H1 (cell line): ENCODE data around the gene PPP2R2B. TPM values are rescaled to one million over a fixed set of nuclear protein-coding genes. Genes with fewer than 3 reads are reported as not detected.

Experiments
- CTCF ChIA-PET: fragments of 300-600 bp; sonication (Branson Sonifier 250); formaldehyde crosslinking; loops from one replicate; lab custom pipeline; 2021; ENCODE audit not compliant: partially characterized antibody; lab: Charles Lee
- POLR2A ChIA-PET: fragments of 300-600 bp; sonication (Branson Sonifier 250); formaldehyde crosslinking; loops from one replicate; lab custom pipeline; 2021; ENCODE audit warnings: inconsistent platforms; ENCODE audit not compliant: partially characterized antibody; lab: Charles Lee
- DNase-seq, 2 experiments: peaks; one replicate each; pipeline versions ENCODE4 v3.0.0 to v3.0.0-alpha.2; 2010 to 2022; ENCODE audit warnings: low spot score in 2 of 2, low read depth in 1 of 2, mixed read lengths in 1 of 2
- FAIRE-seq: peaks from 2 replicates; lab custom pipeline; 2011; peaks lifted over from hg19 to GRCh38; lab: Jason Lieb, UNC
- H2AFZ ChIP-seq: 2 replicates; pipeline ENCODE4 v1.8.1; 2012; ENCODE audit warnings: low read length, inconsistent platforms
- H2AK5ac ChIP-seq: 2 replicates; pipeline ENCODE4 v1.6.1; 2013; ENCODE audit warnings: low read depth, low read length
- H2BK120ac ChIP-seq: replicated peaks from 2 replicates; pipeline ENCODE3; 2013; ENCODE audit warnings: low read depth, low read length, inconsistent platforms
- H2BK12ac ChIP-seq: 2 replicates; pipeline ENCODE4 v1.6.1; 2013; ENCODE audit warnings: low read depth, low read length
- H2BK15ac ChIP-seq: 2 replicates; pipeline ENCODE4 v1.6.1; 2013; ENCODE audit warnings: low read length
- H2BK20ac ChIP-seq: 2 replicates; pipeline ENCODE4 v1.6.1; 2013; ENCODE audit warnings: low read length
- H2BK5ac ChIP-seq: 2 replicates; pipeline ENCODE4 v1.6.1; 2013; ENCODE audit warnings: low read depth, low read length
- H3K14ac ChIP-seq: 2 replicates; pipeline ENCODE4 v1.6.1; 2013; ENCODE audit warnings: inconsistent platforms; ENCODE audit not compliant: insufficient read length
- H3K18ac ChIP-seq: 2 replicates; pipeline ENCODE4 v1.6.1; 2013; ENCODE audit warnings: low read length; ENCODE audit errors: extremely low read depth
- H3K23ac ChIP-seq: 2 replicates; pipeline ENCODE4 v1.6.1; 2013; ENCODE audit warnings: inconsistent platforms; ENCODE audit not compliant: insufficient read length
- H3K23me2 ChIP-seq: 2 replicates; pipeline ENCODE4 v1.6.1; 2013; ENCODE audit warnings: low read depth, low read length
- H3K27ac ChIP-seq: 2 replicates; pipeline ENCODE4 v1.6.1; 2011; ENCODE audit warnings: low read depth, low read length, inconsistent platforms
- H3K27me3 ChIP-seq, 4 experiments: replicated peaks in 1 of 4; 1 replicate in 1 of 4; 2 replicates in 3 of 4; pipeline versions ENCODE4 v1.6.1 to v1.8.1; 2011 to 2013; ENCODE audit warnings: low read length in 3 of 4, mild to moderate bottlenecking in 3 of 4, inconsistent platforms in 2 of 4, mixed read lengths in 2 of 4, moderate library complexity in 1 of 4; ENCODE audit not compliant: control insufficient read depth in 3 of 4, insufficient read depth in 3 of 4; ENCODE audit errors: extremely low read depth in 1 of 4
- H3K36me3 ChIP-seq, 4 experiments: 2 replicates each; pipeline versions ENCODE4 v1.6.1 to v1.8.1; 2011 to 2013; ENCODE audit warnings: mild to moderate bottlenecking in 4 of 4, low read length in 3 of 4, moderate library complexity in 2 of 4, control low read depth in 1 of 4, inconsistent platforms in 1 of 4; ENCODE audit not compliant: insufficient read depth in 4 of 4, control insufficient read depth in 2 of 4
- H3K4ac ChIP-seq: replicated peaks from 2 replicates; pipeline ENCODE3; 2013; ENCODE audit warnings: low read length, low read depth, mixed read lengths, inconsistent platforms; ENCODE audit not compliant: insufficient read length
- H3K4me1 ChIP-seq, 4 experiments: replicated peaks in 1 of 4; 1 replicate in 1 of 4; 2 replicates in 3 of 4; pipeline versions ENCODE4 v1.6.1 to v1.8.1; 2011 to 2013; ENCODE audit warnings: low read length in 3 of 4, inconsistent platforms in 2 of 4, mixed read lengths in 1 of 4; ENCODE audit not compliant: insufficient read depth in 4 of 4, control insufficient read depth in 3 of 4
- H3K4me2 ChIP-seq, 2 experiments: 2 replicates each; pipeline versions ENCODE4 v1.6.1 to v1.8.1; 2011 to 2013; ENCODE audit warnings: low read depth in 2 of 2, low read length in 2 of 2, control low read depth in 1 of 2, inconsistent platforms in 1 of 2, mild to moderate bottlenecking in 1 of 2; ENCODE audit not compliant: insufficient read depth in 1 of 2
- H3K4me3 ChIP-seq, 4 experiments: fragments of 200-600, 300-600 bp in 1 of 4; sonication (generic), shearing (Covaris generic), sonication (Bioruptor Twin) in 1 of 4; 2 replicates each; pipeline versions ENCODE4 v1.5.1 to v1.8.1; 2011 to 2016; ENCODE audit warnings: low read length in 4 of 4, low read depth in 3 of 4, control low read depth in 2 of 4, inconsistent platforms in 2 of 4, mild to moderate bottlenecking in 2 of 4, mixed read lengths in 1 of 4, moderate library complexity in 1 of 4; ENCODE audit not compliant: insufficient read depth in 2 of 4; ENCODE audit errors: extremely low read depth in 1 of 4
- H3K56ac ChIP-seq: replicated peaks from 2 replicates; pipeline ENCODE3; 2013; ENCODE audit warnings: low read depth, mild to moderate bottlenecking, mixed read lengths, low read length, inconsistent platforms; ENCODE audit not compliant: insufficient read length
- H3K79me1 ChIP-seq: 2 replicates; pipeline ENCODE4 v1.6.1; 2013; ENCODE audit warnings: low read depth, low read length, control low read depth
- H3K79me2 ChIP-seq, 2 experiments: 2 replicates each; pipeline versions ENCODE4 v1.6.1 to v1.8.1; 2012 to 2013; ENCODE audit warnings: low read length in 2 of 2, mild to moderate bottlenecking in 2 of 2, inconsistent platforms in 1 of 2; ENCODE audit not compliant: insufficient read depth in 2 of 2, control insufficient read depth in 1 of 2
- H3K9ac ChIP-seq, 4 experiments: replicated peaks in 1 of 4; 1 replicate in 1 of 4; 2 replicates in 3 of 4; pipeline versions ENCODE4 v1.6.1 to v1.8.1; 2011 to 2013; ENCODE audit warnings: low read depth in 3 of 4, low read length in 3 of 4, control low read depth in 2 of 4, mild to moderate bottlenecking in 2 of 4, moderate library complexity in 2 of 4, inconsistent platforms in 1 of 4; ENCODE audit errors: extremely low read depth in 1 of 4
- H3K9me3 ChIP-seq, 2 experiments: 2 replicates each; pipeline versions ENCODE4 v1.6.1 to v1.8.1; 2012 to 2013; ENCODE audit warnings: mild to moderate bottlenecking in 2 of 2, moderate library complexity in 2 of 2, control low read depth in 1 of 2, inconsistent platforms in 1 of 2, low read depth in 1 of 2, low read length in 1 of 2, mixed read lengths in 1 of 2; ENCODE audit not compliant: insufficient read depth in 2 of 2
- H4K20me1 ChIP-seq, 2 experiments: replicated peaks in 1 of 2; 2 replicates each; pipeline versions ENCODE3 to v1.8.1; 2011 to 2013; ENCODE audit warnings: inconsistent platforms in 2 of 2, low read length in 2 of 2, mild to moderate bottlenecking in 1 of 2; ENCODE audit not compliant: insufficient read depth in 2 of 2, control insufficient read depth in 1 of 2
- H4K5ac ChIP-seq: 2 replicates; pipeline ENCODE4 v1.6.1; 2013; ENCODE audit warnings: low read length, low read depth, mixed read lengths, inconsistent platforms; ENCODE audit not compliant: insufficient read length
- H4K8ac ChIP-seq: 2 replicates; pipeline ENCODE4 v1.8.0; 2013; ENCODE audit warnings: mild to moderate bottlenecking, moderate library complexity, low read length, inconsistent platforms; ENCODE audit not compliant: insufficient read depth; ENCODE audit errors: extremely low read depth
- H4K91ac ChIP-seq: replicated peaks from 2 replicates; pipeline ENCODE3; 2013; ENCODE audit warnings: low read length, mixed read lengths, inconsistent platforms; ENCODE audit not compliant: insufficient read length
- TEAD4 ChIP-seq: IDR thresholded peaks from 2 replicates; pipeline ENCODE4 v1.6.1; 2012; ENCODE audit warnings: low read depth, low read length, inconsistent platforms, mixed read lengths
- WGBS, 2 experiments: shearing (Covaris generic) in 1 of 2; methylation state at CpG; one replicate each; pipeline versions ENCODE4 v1.1.6 to v1.1.7; 2013 to 2015; ENCODE audit warnings: low lambda C conversion rate in 2 of 2, mixed read lengths in 2 of 2, inconsistent platforms in 1 of 2, low coverage in 1 of 2, missing lambda C conversion rate in 1 of 2; ENCODE audit not compliant: insufficient replicate concordance in 2 of 2, insufficient coverage in 1 of 2, insufficient read length in 1 of 2; ENCODE audit errors: extremely low coverage in 1 of 2, missing lambda C conversion rate in 1 of 2; 5-methylcytosine and 5-hydroxymethylcytosine counted together
- polyA plus RNA-seq, 7 experiments: library from polyadenylated mRNA; depleted of rRNA in 3 of 7; stranded (reverse) in 5 of 7; unstranded in 2 of 7; fragments of >200 nt in 5 of 7; fragments of 200-250 nt in 2 of 7; gene quantifications; 1 replicate in 5 of 7; 2 replicates in 1 of 7; 4 replicates in 1 of 7; pipeline versions ENCODE4 v1.2.1 to v1.2.3, GENCODE V29; 2011 to 2013; ENCODE audit warnings: missing spikeins in 2 of 7, mixed read lengths in 2 of 7
- total RNA-seq: library from RNA; stranded (reverse); fragmentation: NEBNext Ultra II Directional; extraction: Animal tissue kit (Norgen Biotek cat#: 25700); gene quantifications from 2 replicates; pipeline ENCODE4 v1.2.1, GENCODE V29; 2021

PPP2R2B gene
- total and polyA plus RNA-seq, 2 of the 8 experiments (the other 6 are each of a cell fraction or from before 2014, with no cell fraction given) = 21.1 to 37.1 TPM

GRCh38 chr5:146682899-146683532 is 195.5 kb downstream of the PPP2R2B start:
- Histone ChIP-seq H3K4me1 (no peaks in the 10 kb centered on the region), H3K36me3 (no peaks in the 10 kb centered on the region), H4K8ac (no peak overlapping the region), H3K56ac (no peak overlapping the region), H3K4me2 (no peak overlapping the region), H2BK5ac (no peak overlapping the region), H2BK15ac (no peak overlapping the region), H2AFZ (no peak overlapping the region), H3K4ac (no peak overlapping the region), H2BK12ac (no peak overlapping the region), H4K5ac (no peak overlapping the region), H3K18ac (no peak overlapping the region), H3K23me2 (no peaks in the 10 kb centered on the region), H3K23ac (no peak overlapping the region), H3K27ac (no peak overlapping the region), H3K79me2 (no peaks in the 10 kb centered on the region), H3K79me1 (no peaks in the 10 kb centered on the region), H2BK20ac (no peak overlapping the region), H4K91ac (no peak overlapping the region), H3K9me3 (no peaks in the 10 kb centered on the region), H3K4me3 (no peak overlapping the region), H3K9ac (no peak overlapping the region), H2BK120ac (no peak overlapping the region), H3K27me3 (no peaks in the 10 kb centered on the region; a peak in 1 of 7 replicates), H3K14ac (no peak overlapping the region), H4K20me1 (peaks cover 0 to 2% of the 10 kb centered on the region in 2 experiments), H2AK5ac (no peak overlapping the region)
- ChIA-PET CTCF (interaction anchor here (0.6 to 1.0 kb wide), 2 partner anchors 24 to 51 kb away, joined by 3 read pairs; no protein-coding TSS in a partner anchor), POLR2A (no interaction called here)
- TF ChIP-seq TEAD4 = no peak
- FAIRE-seq = no peak
- 92% methylated on average over 5 of the region's 5 CpGs; no CpG with 5 or more reads in 1 of the 2 experiments for WGBS, 2 experiments
- no peak for DNase-seq
